ENCODE measurements around the gene NPY4R2.
"Not testable (repeated sequence)": the region's sequence is repeated elsewhere in the genome, so short reads cannot be mapped to it uniquely, and the experiment has no call there.

NPY4R2 gene

DNA sequence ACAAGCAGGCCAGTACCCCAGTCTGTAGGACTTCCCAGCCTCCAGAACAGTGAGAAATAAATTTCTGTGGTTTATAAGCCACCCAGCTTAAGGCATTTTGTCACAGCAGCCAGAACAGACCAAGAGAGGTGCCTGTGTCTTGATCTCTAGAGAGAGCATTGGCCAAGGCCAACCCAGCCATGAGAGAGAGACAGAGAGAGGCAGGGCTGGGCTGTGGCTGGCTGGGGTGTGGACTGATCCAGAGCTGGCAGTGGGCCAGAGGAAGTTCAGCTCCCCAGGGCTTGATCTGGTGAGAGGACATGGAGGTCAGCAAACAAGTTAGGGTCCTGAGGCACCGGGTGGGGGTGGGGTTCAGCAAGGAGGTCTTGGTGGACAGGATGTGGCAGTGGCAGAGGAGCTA is 14.4 kb downstream of the NPY4R2 start:
- DNase-seq (ENCODE audit: low read depth), result not testable (repeated sequence)

DNA sequence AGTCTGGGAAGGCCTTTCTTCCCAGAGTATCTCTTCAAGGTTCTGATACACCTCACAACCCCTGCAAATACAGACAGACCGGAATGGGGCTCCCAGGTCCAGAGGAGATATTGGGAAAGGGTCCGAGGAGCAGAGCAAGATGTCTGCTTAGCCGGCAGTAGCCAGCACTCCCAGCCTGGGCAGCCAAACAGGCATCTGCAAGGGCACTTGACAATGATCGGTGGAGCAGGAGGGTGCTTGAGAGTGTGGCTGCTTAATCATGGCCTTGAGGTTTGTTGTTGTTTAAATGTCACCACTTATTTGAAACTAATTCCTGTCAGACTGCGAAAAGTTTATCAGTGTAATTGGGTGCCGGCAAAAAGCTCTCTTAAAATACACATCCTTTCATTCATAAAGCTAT is 15.0 kb downstream of the NPY4R2 start:
- DNase-seq (ENCODE audit: low read depth), result not testable (repeated sequence)

DNA sequence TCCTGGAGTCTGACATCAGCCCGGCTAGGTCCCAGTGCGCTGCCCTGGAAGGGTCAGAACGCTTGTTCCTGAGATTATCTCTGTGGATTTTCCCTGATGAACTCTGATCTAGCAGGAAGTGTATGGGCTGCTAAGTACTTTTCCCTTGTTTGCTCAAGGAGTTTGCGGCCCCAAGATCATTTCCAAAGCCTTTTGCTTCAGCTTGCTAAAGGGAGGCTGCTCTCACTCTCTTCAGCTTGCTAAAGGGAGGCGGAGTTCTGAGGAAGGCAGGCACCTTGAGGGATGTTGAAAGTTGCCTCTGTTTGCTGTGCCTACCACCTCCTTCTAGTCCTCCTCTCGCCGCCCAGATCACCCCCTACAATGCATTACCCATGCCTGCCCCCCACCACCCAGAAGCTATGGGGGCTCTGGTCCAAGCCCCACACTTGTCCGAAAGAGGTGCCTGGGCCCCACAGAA is 18.3 kb downstream of the NPY4R2 start:
- not testable (repeated sequence) for DNase-seq (ENCODE audit: low read depth)

DNA sequence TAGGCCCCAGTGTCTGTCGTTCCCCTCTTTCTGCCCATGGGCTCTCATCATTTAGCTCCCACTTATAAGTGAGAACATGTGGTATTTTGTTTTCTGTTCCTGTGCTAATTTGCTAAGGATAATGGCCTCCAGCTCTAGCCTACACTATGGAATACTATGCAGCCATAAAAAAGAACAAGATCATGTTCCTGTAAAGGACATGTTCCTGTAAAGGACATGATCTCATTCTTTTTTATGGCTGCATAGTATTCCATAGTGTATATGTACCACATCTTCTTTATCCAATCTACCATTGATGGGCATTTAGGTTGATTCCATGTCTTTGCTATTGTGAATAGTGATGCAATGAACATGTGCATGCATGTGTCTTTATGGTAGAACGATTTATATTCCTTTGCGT is 19.2 kb downstream of the NPY4R2 start:
- DNase-seq (ENCODE audit: low read depth), result not testable (repeated sequence)

DNA sequence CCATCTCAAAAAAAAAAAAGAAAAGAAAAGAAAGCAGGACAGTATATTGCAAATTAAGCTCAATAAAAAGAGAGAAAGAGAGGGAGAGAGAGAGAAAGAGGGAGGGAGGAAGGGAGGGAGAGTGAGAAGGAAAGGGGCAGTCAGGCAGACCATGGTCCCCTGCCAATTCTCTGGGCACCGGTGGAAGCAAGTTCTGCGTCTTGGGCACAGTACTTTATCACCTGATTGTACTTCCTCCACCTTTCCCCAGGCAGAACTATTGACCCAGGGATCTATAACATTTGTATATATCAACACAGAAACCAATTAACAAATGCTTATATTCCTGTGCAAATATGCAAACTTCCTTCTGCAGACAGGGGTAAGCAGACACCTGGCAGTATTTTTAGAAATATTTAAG is 22.4 kb downstream of the NPY4R2 start:
- not testable (repeated sequence) for DNase-seq (ENCODE audit: low read depth)

DNA sequence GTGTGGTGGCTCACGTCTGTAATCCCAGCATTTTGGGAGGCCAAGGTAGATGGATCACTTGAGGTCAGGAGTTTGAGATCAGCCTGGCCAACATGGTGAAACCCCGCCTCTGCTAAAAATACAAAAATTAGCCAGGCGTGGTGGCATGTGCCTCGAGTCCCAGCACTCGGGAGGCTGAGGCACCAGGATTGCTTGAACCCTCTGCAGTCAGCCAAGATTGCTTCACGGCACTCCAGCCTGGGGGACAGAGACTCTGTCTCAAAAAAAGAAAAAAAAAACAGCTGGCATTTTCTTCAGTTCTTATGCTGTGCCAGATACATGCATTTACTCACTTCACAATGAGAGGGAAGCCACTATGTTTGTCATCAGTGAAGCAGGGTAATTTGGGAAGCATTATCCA is 22.9 kb downstream of the NPY4R2 start:
- DNase-seq (ENCODE audit: low read depth), result not testable (repeated sequence)

DNA sequence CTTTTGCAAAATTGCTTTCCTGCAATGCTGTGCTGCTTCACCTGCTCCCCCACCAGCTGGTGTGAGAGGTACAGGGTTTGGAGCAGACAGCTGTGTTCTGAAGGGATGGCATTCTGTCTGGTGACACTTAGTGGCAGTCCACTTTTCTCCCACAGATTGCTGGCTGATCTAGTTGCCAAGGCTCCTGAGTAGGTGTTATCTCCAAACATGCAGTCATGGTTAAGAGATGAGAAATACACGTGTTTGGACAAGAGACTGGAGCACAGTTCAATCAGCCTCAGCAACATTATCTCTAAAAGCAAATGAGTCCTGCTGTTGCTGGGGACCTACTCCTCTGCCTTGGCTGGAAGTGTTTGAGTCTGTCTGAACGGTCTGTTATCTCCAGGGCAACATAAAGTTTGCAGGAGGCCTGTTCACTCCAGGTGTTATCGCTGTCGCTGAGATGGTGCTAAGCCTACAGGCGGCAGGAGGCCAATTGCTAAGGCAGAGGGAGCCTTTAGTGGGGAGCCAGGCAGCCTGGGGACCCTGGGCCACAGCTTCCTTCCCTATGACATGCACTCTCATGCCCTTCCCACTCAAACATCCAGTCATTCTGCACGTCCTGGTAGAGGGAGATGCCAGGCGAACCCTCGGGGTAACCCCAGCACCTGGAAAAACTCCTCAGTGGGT is 24.0 kb downstream of the NPY4R2 start:
- DNase-seq (ENCODE audit: low read depth), result not testable (repeated sequence)

DNA sequence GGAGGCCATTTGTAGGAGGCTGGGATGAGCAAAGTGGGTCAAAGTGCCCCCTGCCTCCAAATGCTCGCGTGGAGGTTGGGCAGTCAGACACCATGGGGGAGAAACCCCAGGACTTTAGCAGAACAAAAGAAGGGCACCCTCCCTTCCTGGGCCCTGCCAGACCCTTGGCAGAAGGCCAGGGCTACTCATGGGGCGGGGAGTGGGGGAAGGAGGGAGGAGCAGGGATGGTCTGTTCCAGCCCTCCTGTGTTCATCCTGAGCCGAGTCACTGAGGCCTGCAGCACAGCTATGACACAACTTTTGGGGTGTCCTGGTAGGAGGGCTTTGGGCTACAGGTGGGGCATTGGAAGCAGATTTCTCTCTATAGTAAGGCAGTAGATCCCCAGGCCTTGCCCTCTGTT is 24.9 kb downstream of the NPY4R2 start:
- DNase-seq (ENCODE audit: low read depth), result not testable (repeated sequence)

DNA sequence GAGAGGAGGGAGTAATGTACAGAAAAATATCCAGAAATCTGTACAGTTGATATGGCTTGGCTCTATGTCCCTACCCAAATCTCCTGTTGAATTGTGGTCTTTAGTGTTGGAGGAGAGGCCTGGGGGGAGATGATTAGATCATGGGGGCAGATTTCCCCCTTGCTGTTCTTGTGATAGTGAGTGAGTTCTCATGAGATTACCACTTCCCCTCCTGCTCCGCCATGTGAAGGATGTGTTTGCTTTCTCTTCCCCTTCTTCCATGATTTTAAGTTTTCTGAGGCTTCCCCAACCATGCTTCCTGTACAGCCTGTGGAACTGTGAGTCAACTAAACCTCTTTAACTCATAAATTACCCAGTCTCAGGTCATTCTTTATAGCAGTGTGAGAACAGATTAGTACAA is 29.0 kb downstream of the NPY4R2 start:
- DNase-seq (ENCODE audit: low read depth), result not testable (repeated sequence)

DNA sequence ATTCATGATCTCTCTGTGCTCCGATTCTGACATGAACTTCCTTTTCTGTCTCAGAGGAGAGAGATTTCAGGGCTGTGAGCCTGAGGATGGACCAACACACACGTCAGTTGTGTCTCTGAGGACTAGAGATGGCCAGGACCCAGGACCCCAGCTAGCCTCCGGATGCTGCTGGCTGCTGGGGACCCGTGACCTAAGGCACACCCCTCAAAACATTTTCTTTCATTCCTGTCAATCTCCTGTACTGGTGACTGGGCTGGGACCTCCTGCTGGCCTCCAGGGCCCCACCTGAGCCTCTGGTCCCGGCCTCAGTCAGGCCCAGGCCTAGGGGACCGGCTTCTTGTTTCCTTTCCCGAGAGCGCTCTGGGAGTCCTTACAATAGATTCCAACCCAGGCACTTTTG is 38.7 kb downstream of the NPY4R2 start:
- not testable (repeated sequence) for DNase-seq (ENCODE audit: low read depth)

DNA sequence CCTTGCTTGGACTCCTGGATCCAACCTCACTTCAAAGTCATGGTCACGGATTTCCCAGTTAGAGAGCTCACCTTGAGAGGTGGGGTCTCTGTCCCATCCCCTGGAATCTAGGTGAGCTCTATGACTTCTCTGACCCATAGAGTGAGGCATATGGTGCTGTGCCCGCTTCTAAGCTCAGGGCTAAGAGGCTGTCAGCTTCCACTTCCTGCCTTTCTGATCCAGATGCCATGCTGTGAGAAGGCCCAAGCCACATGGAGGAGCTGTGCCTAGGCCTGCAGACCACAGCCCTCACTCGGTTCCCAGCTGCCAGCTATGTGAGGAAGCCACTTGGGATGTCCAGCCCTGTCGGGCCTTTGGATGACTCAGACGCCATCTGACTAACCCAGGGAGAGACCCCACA is 41.2 kb downstream of the NPY4R2 start:
- not testable (repeated sequence) for DNase-seq (ENCODE audit: low read depth)

DNA sequence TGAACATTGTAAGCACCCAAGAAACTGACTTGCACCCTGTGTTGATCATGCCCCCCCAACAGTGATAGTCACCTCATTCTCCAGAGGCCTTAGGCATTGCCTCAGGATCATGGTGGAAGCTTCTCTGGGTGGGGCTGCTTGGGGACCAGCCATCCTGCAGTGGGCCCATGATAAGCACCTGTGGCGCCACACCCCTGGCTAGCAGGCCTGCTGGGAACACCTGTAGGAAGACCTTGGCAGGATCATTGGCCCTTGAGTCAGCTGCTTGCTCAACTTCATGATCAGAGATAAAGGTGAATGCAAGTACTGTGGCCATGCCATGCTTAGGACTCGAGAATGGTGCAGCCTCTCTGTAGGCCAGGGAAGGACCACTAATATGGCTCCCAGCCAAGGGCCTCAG is 42.2 kb downstream of the NPY4R2 start:
- not testable (repeated sequence) for DNase-seq (ENCODE audit: low read depth)

DNA sequence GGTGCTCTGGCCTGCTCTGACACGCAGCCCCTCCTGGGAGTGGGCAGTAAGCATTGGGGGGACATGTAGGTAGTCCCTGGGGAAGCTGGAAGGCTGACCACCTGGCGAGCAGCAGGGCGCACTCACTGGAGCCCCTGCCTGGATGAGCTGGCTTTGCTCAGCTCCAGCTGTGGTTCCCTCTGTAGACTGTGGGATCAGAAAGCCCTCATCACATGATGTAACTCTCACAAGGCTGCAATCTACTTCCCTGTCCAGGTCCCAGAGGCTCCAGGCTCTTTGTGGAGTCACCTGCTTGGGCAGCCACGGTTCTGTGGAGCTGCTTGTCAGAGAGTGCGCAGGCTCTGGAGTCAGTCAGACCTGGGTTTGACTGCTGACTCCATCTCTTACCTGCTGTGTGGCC is 44.3 kb downstream of the NPY4R2 start:
- not testable (repeated sequence) for DNase-seq (ENCODE audit: low read depth)

DNA sequence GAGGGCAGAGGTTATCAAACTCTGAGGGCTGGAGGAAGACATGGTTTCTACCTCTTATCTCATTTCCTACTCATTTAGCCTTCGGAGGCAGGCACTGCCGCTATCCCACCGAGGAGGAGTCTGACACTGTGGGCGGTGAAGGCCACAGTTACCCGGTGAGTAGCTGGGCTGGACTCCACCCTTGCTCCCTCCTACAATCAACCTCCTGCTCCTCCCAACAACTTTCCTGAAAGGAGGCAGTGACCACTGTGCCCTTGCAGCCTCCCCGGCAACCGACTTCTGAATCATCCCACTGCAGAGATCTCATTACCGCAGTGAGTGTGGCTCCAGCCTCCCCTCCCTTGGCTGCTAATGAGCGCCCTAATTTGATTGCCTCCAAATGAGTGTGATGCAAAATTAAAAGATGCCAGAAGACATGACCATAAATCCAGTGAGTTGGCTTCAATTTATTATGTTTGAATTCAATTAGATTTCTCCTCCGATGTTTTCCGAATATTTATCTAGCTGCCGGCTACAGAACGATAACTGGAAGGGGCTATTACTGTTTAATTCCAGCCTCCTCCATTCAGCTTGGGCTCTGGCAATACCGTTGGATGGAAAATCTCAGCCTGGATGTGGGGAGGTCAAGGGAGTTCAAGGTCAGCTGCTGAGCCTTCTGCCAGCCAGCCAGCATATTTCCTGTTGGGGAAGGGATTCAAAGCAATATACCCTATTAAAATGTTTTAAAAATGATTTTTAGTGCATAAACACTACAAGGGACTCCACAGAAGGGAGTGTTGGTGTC is 46.0 kb downstream of the NPY4R2 start:
- DNase-seq (ENCODE audit: low read depth), result not testable (repeated sequence)

DNA sequence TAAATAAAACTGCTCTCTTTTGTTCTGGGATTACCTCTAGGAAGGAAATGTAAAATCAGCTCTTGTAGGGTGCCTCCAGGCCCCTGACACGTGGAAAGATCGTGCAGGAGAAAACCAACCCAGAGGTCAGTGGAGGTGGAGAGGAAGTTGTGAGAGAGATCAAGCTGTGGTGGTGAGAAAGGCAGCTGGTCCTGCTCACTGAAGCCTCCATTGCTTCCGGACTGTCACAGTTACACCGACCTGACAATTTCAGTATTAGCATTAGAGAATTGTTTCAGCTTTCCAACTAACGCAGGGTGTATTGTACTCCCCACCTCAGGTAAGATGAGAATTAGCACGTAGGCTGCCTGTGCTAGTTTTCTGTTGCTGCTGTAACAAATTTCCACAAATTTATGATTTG is 50.5 kb downstream of the NPY4R2 start:
- not testable (repeated sequence) for DNase-seq (ENCODE audit: low read depth)

DNA sequence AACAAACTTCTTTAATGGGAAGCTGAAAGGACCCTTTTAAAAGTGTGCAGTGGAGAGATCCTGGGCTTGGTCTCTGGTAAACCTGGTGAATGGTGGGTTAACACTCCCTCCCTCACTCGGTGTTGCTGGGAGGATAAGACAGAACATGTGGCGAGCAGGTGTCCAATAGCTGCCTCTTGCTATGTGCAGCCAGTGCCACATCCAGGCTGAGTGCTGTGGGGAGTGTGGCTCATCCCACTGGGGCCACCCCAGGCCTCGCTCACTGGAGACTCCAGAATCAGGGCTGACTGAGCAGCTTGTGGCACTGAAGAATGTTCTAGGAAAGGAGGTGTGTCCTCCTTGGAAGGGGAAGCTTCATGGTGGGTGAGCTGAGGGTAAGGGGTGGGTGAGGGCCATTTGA is 51.6 kb downstream of the NPY4R2 start:
- DNase-seq (ENCODE audit: low read depth), result not testable (repeated sequence)

DNA sequence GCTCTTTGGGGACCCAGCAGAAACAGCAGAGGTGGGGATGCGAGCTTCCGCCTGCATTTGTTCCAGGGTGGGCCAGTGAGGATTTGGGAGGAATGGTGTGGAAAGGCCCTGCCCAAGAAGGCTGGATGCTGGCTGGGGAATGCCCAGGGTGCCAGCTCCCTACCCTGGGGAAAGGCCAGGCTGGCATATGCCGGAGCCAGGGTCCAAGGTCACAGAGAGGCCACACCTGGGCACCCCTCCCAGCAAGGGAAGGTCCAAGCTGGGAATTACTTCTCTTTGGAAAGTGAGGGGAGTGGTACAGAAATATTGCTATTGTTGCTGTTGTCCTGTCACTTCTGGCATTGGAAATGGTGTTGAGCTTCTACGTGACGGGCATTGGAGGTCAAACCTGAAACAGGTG is 53.1 kb downstream of the NPY4R2 start:
- DNase-seq (ENCODE audit: low read depth), result not testable (repeated sequence)

DNA sequence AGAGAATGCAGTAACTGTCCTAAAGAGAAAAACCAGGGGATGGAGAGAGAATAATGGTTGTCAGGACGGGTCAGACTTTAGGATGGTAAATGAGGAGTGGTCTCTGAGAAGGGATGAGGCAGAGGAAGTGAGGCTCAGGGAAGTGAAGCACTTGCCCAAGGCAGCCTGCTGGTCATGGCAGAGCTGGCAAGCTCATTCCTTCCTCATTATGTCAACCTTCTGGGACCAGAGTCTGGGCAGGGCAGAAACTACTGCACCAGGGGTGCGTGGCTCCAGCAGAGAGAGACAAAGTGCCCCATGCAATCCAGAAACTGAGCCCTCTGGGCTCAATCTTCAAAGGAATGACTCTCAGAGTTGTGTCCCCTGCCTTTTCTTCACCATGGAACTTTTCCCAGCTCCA is 53.6 kb downstream of the NPY4R2 start:
- not testable (repeated sequence) for DNase-seq (ENCODE audit: low read depth)
